ENCODE data around the gene SMO.
"Not testable (repeated sequence)": the region's sequence is repeated elsewhere in the genome, so short reads cannot be mapped to it uniquely, and the experiment has no call there.

SMO gene

GRCh38 chr7:129168231-129169021 is 20.0 kb upstream of the SMO start:
- Histone ChIP-seq H3K4me3 (peak overlapping the region in 6 of 7 experiments; percentile 17 to 49 (median 28)), H3K27ac (peak overlapping the region in 6 of 21 experiments; percentile 36 to 74 (median 55))

GRCh38 chr7:129169171-129169671 is 19.2 kb upstream of the SMO start:
- peak overlapping the region; percentile 15 to 49 (median 27) for H3K4me3 ChIP-seq
- H3K27ac ChIP-seq, result peak overlapping the region in 10 of 21 experiments; percentile 9 to 74 (median 55)

GRCh38 chr7:129169686-129170440 is 18.6 kb upstream of the SMO start:
- H3K27ac ChIP-seq, result peak overlapping the region in 8 of 21 experiments; percentile 9 to 74 (median 56)
- H3K4me3 ChIP-seq, result peak overlapping the region; percentile 15 to 49 (median 27)

GRCh38 chr7:129170441-129171021 is 17.9 kb upstream of the SMO start:
- Histone ChIP-seq H3K4me3 (no peak overlapping the region), H3K27ac (peak overlapping the region in 1 of 21 experiments; percentile 0)

GRCh38 chr7:129173861-129174260 is 14.6 kb upstream of the SMO start:
- not testable (repeated sequence) for H3K4me3 ChIP-seq

GRCh38 chr7:129176916-129177710 is 11.3 kb upstream of the SMO start:
- Histone ChIP-seq H3K27ac (no peak overlapping the region), H3K4me3 (no peak overlapping the region)

More at GRCh38 chr7:129173861-129174260, 14.6 kb upstream of the SMO start:
- not testable (repeated sequence) for H3K27ac ChIP-seq

- Histone ChIP-seq H3K4me3 (no peak overlapping the region), H3K27ac (peak overlapping the region in 3 of 21 experiments; percentile 8 to 33 (median 18))
These were observed 3.3 kb upstream of the SMO start for GRCh38 chr7:129184981-129185670.

GRCh38 chr7:129186749-129187260 is 1.6 kb upstream of the SMO start:
- Histone ChIP-seq H3K27ac (no peak overlapping the region), H3K4me3 (no peak overlapping the region)

GRCh38 chr7:129187681-129188371 is 607 bp upstream of the SMO start:
- peak overlapping the region; percentile 56 to 82 (median 78) for H3K4me3 ChIP-seq
- peak overlapping the region in 12 of 21 experiments; percentile 24 to 87 (median 71) for H3K27ac ChIP-seq

GRCh38 chr7:129188892-129189660 is 643 bp downstream of the SMO start:
- Histone ChIP-seq H3K4me3 (peak overlapping the region; percentile 56 to 82 (median 78)), H3K27ac (peak overlapping the region in 20 of 21 experiments; percentile 2 to 87 (median 64))

GRCh38 chr7:129189661-129190310 is 1.4 kb downstream of the SMO start:
- peak overlapping the region; percentile 56 to 82 (median 78) for H3K4me3 ChIP-seq

GRCh38 chr7:129191272-129191671 is 2.8 kb downstream of the SMO start:
- no peak overlapping the region for H3K27ac ChIP-seq
- no peak overlapping the region for H3K4me3 ChIP-seq

More at GRCh38 chr7:129189661-129190310, 1.4 kb downstream of the SMO start:
- H3K27ac ChIP-seq, result peak overlapping the region in 6 of 21 experiments; percentile 21 to 87 (median 71)

GRCh38 chr7:129193892-129194291 is 5.5 kb downstream of the SMO start:
- Histone ChIP-seq H3K27ac (no peak overlapping the region), H3K4me3 (no peak overlapping the region)

GRCh38 chr7:129197771-129198170 is 9.3 kb downstream of the SMO start:
- no peak overlapping the region for H3K4me3 ChIP-seq
- no peak overlapping the region for H3K27ac ChIP-seq

- Histone ChIP-seq H3K4me3 (no peak overlapping the region), H3K27ac (no peak overlapping the region)
These were observed 11.0 kb downstream of the SMO start for GRCh38 chr7:129199406-129199805.

GRCh38 chr7:129202058-129202777 is 13.8 kb downstream of the SMO start:
- H3K27ac ChIP-seq, result no peak overlapping the region
- no peak overlapping the region for H3K4me3 ChIP-seq
